Loucy (cell line): ENCODE measurements around the gene EMSY.
"Not testable (repeated sequence)": the region's sequence is repeated elsewhere in the genome, so short reads cannot be mapped to it uniquely, and the experiment has no call there.

Source experiments
- H2AFZ ChIP-seq: fragments of 200-600 bp; sonication (generic); 2 replicates; pipeline ENCODE4 v1.6.0; 2016; ENCODE audit warnings: antibody characterized with exemption, mild to moderate bottlenecking, low read length, moderate library complexity
- H3F3A ChIP-seq: fragments of 200-600 bp; 2 replicates; pipeline ENCODE4 v1.6.0; 2016; ENCODE audit warnings: antibody characterized with exemption, low read depth, mild to moderate bottlenecking
- H3K27me3 ChIP-seq: fragments of 200-600 bp; sonication (generic); 2 replicates; pipeline ENCODE4 v1.6.1; 2014; ENCODE audit warnings: low read length, mild to moderate bottlenecking; ENCODE audit not compliant: insufficient read depth, poor library complexity, severe bottlenecking
- H3K36me3 ChIP-seq: fragments of 200-600 bp; sonication (generic); 2 replicates; pipeline ENCODE4 v1.6.1; 2016; ENCODE audit warnings: low read length; ENCODE audit not compliant: insufficient read depth
- H3K4me1 ChIP-seq: fragments of 200-600 bp; sonication (generic); 2 replicates; pipeline ENCODE4 v1.5.1; 2014; ENCODE audit warnings: low read length, mild to moderate bottlenecking; ENCODE audit not compliant: insufficient read depth, poor library complexity, severe bottlenecking
- H3K4me2 ChIP-seq: fragments of 200-600 bp; sonication (generic); 2 replicates; pipeline ENCODE4 v1.6.0; 2014; ENCODE audit warnings: antibody characterized with exemption, low read length, low read depth, mild to moderate bottlenecking; ENCODE audit not compliant: poor library complexity, severe bottlenecking
- H3K4me3 ChIP-seq: fragments of 200-600 bp; sonication (generic); 2 replicates; pipeline ENCODE4 v1.5.1; 2014; ENCODE audit warnings: low read length, mild to moderate bottlenecking, mixed read lengths; ENCODE audit not compliant: poor library complexity, severe bottlenecking
- H3K79me2 ChIP-seq: fragments of 200-600 bp; sonication (generic); 2 replicates; pipeline ENCODE4 v1.6.1; 2014; ENCODE audit warnings: low read length; ENCODE audit not compliant: insufficient read depth
- H3K9ac ChIP-seq: fragments of 200-600 bp; sonication (generic); 2 replicates; pipeline ENCODE4 v1.6.0; 2014; ENCODE audit warnings: mild to moderate bottlenecking, low read depth, low read length, moderate library complexity; ENCODE audit not compliant: poor library complexity, severe bottlenecking
- H3K9me2 ChIP-seq: fragments of 200-600 bp; sonication (generic); replicated peaks from 2 replicates; pipeline ENCODE4 v1.6.1; 2016; ENCODE audit warnings: low read depth, low read length, mixed read lengths
- H3K9me3 ChIP-seq: fragments of 200-600 bp; sonication (generic); 2 replicates; pipeline ENCODE4 v1.6.1; 2014; ENCODE audit warnings: mild to moderate bottlenecking, antibody characterized with exemption, low read length, low read depth; ENCODE audit not compliant: insufficient read depth
- H4K20me1 ChIP-seq: fragments of 200-600 bp; sonication (generic); 2 replicates; pipeline ENCODE4 v1.6.0; 2014; ENCODE audit warnings: antibody characterized with exemption, low read length, mild to moderate bottlenecking; ENCODE audit not compliant: insufficient read depth, poor library complexity, severe bottlenecking
- EZH2phosphoT487 ChIP-seq: fragments of 200-600 bp; IDR thresholded peaks from 2 replicates; pipeline ENCODE4 v1.6.1; 2018; ENCODE audit warnings: antibody characterized with exemption, mild to moderate bottlenecking, moderate library complexity, borderline replicate concordance
- TF ChIP-seq, protein P1 (sequence below): fragments of 200-600 bp; sonication (generic); conservative IDR thresholded peaks from 2 replicates; pipeline ENCODE4 v1.5.1; 2014; ENCODE audit warnings: mild to moderate bottlenecking, antibody characterized with exemption, low read length

EMSY gene

DNA sequence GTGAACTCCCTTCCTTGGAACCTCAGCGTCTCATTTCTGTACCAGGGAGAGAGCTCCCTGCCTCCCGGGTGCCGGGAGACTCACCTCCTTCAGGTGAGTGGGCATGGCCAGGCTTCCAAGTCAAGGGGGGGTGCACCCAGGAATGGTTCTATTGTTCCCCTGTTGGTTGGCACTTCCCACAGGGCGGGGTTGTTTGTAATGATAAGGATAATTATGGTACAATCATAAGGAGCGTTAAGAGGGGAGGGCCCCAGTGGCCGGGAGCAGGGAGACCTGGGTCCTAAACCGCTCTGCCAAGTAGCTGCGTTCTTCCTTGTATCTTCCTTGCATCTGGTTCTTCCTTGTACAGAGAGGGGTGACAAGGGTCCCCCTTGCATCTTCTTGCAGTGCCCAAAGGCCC is 146.6 kb downstream of the EMSY start:
- H4K20me1 ChIP-seq = no peaks in the 10 kb centered on the region
- TF ChIP-seq, protein P1, sequence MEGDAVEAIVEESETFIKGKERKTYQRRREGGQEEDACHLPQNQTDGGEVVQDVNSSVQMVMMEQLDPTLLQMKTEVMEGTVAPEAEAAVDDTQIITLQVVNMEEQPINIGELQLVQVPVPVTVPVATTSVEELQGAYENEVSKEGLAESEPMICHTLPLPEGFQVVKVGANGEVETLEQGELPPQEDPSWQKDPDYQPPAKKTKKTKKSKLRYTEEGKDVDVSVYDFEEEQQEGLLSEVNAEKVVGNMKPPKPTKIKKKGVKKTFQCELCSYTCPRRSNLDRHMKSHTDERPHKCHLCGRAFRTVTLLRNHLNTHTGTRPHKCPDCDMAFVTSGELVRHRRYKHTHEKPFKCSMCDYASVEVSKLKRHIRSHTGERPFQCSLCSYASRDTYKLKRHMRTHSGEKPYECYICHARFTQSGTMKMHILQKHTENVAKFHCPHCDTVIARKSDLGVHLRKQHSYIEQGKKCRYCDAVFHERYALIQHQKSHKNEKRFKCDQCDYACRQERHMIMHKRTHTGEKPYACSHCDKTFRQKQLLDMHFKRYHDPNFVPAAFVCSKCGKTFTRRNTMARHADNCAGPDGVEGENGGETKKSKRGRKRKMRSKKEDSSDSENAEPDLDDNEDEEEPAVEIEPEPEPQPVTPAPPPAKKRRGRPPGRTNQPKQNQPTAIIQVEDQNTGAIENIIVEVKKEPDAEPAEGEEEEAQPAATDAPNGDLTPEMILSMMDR = no peak
- no peak for TF ChIP-seq EZH2phosphoT487
- H3K9ac ChIP-seq = no peak overlapping the region
- no peaks in the 10 kb centered on the region for H3K9me3 ChIP-seq
- H3F3A ChIP-seq = no peaks in the 10 kb centered on the region
- H2AFZ ChIP-seq = no peak overlapping the region
- H3K79me2 ChIP-seq = no peaks in the 10 kb centered on the region
- H3K36me3 ChIP-seq = no peaks in the 10 kb centered on the region
- H3K4me1 ChIP-seq = peaks cover 4% of the 10 kb centered on the region
- H3K9me2 ChIP-seq = no peaks in the 10 kb centered on the region
- H3K4me3 ChIP-seq = no peak overlapping the region
- no peaks in the 10 kb centered on the region for H3K27me3 ChIP-seq
- no peak overlapping the region for H3K4me2 ChIP-seq

DNA sequence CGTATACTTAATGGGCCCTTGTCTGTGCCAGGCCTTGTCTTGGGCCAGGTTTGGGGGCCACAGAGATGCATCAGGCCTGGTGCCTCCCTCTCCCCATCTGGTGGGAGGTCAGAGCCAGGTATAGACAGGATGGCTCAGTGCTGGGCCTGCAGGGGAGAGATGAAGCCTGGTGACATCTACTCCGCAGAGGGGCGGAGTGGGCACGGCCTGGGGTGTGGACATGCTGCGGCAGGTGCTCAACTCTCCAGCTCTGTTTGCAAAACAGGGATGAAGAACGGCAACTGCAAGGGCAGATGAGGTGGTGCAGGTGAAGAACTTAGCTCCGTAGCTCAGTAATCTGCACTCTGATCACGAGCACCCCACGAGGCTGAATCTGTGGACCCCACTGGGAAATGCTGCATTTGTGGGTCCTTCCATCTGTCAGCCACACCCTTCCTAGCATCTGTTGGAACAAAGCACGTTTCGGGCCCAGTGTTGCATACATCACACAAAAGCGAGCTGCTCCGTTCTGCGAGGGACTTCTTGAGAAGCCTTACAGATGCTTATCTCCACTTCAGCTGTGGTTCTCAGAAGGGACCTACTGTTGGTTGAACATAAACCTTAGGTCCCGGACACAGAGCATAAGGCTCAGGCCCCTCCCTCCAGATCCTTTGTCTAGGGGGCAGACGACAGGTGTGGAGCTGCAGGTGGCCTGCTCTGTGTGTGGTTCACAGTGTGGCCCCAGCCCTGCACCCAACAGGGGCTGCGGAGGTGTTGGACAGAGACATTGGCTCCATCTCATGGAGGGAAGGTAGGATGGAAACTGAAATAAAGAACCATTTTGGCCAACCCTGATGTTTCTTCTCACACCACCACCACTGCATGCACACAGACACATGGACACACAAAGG is 147.5 kb downstream of the EMSY start:
- Histone ChIP-seq H3K9ac (no peak overlapping the region), H2AFZ (no peak overlapping the region), H3K36me3 (no peaks in the 10 kb centered on the region), H3F3A (no peaks in the 10 kb centered on the region), H3K4me1 (peaks cover 4% of the 10 kb centered on the region), H3K4me2 (no peak overlapping the region), H3K27me3 (no peaks in the 10 kb centered on the region), H4K20me1 (no peaks in the 10 kb centered on the region), H3K4me3 (no peak overlapping the region), H3K9me2 (no peaks in the 10 kb centered on the region), H3K9me3 (no peaks in the 10 kb centered on the region), H3K79me2 (no peaks in the 10 kb centered on the region)
- TF ChIP-seq, protein P1 = no peak
- TF ChIP-seq EZH2phosphoT487 = no peak

DNA sequence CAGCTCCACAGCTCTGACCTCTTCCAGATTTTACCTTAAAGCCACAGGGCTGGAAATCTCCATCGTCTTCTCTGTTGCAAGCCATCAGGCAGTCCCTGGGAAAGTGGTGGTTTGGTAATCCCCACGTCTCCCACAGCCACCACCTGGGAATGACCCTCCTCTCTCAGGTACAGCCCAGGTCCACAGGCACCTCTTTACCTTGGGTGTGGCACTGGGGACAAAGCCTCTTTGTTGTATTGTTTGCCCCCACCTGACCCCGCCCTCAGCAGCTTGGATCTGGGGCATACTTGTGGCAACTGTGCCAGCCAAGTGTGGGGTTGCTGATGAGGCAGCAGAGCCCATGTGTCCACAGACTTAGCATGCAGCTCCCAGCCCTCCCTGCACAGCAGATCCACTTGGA is 148.1 kb downstream of the EMSY start:
- no peak overlapping the region for H3K9ac ChIP-seq

DNA sequence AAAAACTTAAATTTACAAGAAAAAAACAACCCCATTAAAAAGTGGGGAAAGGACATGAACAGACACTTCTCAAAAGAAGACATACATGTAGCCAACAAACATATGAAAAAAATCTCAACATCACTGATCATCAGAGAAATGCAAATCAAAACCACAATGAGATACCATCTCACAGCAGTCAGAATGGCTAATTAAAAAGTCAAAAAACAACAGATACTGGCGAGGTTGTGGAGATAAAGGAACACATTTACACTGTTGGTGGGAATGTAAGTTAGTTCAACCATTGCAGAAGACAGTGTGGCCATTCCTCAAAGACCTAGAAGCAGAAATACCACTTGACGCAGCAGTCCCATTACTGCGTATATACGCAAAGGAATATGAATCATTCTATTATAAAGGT is 150.3 kb downstream of the EMSY start:
- H3K9me2 ChIP-seq, H3K9ac ChIP-seq, H3F3A ChIP-seq, H3K4me3 ChIP-seq, H3K4me2 ChIP-seq, H3K9me3 ChIP-seq, H3K36me3 ChIP-seq, H4K20me1 ChIP-seq, H3K27me3 ChIP-seq, H3K4me1 ChIP-seq, H2AFZ ChIP-seq, H3K79me2 ChIP-seq: not testable (repeated sequence)

More for the DNA sequence above, 148.1 kb downstream of the EMSY start:
- no peak overlapping the region for H2AFZ ChIP-seq
- no peaks in the 10 kb centered on the region for H3K9me3 ChIP-seq
- H3K9me2 ChIP-seq = no peaks in the 10 kb centered on the region
- H3K79me2 ChIP-seq = no peaks in the 10 kb centered on the region
- H3K4me1 ChIP-seq = peaks cover 4% of the 10 kb centered on the region
- no peaks in the 10 kb centered on the region for H3F3A ChIP-seq
- H3K4me3 ChIP-seq = no peak overlapping the region
- H3K27me3 ChIP-seq = no peaks in the 10 kb centered on the region
- no peak overlapping the region for H3K4me2 ChIP-seq
- H3K36me3 ChIP-seq = no peaks in the 10 kb centered on the region
- H4K20me1 ChIP-seq = no peaks in the 10 kb centered on the region
- no peak for TF ChIP-seq EZH2phosphoT487
- TF ChIP-seq, protein P1 = no peak
